WTC11 (cell line): ENCODE results near the gene CLDN2.
A peak's percentile ranks its signal among the peaks of the same experiment; 100 is the strongest.

Experiments used
- CREB1 ChIP-seq: sonication (generic); formaldehyde crosslinking; IDR thresholded peaks from 2 replicates; pipeline ENCODE4 v1.8.0; 2023; ENCODE audit warnings: mild to moderate bottlenecking, missing genetic modification reagents
- CTCF ChIP-seq: fragments of 200-600 bp; IDR thresholded peaks from 2 replicates; pipeline ENCODE4 v1.8.0; 2022; ENCODE audit warnings: antibody characterized with exemption
- JUN ChIP-seq: sonication (generic); formaldehyde crosslinking; IDR thresholded peaks from 2 replicates; pipeline ENCODE4 v1.8.0; 2023; ENCODE audit warnings: mild to moderate bottlenecking, missing genetic modification reagents
- MLX ChIP-seq: sonication (generic); formaldehyde crosslinking; IDR thresholded peaks from 2 replicates; pipeline ENCODE4 v1.8.1; 2023; ENCODE audit warnings: mild to moderate bottlenecking, missing genetic modification reagents, moderate library complexity
- NFYB ChIP-seq: sonication (generic); formaldehyde crosslinking; conservative IDR thresholded peaks from 2 replicates; pipeline ENCODE4 v1.8.0; 2022; ENCODE audit warnings: low read depth, missing genetic modification reagents
- ZNF121 ChIP-seq: sonication (generic); formaldehyde crosslinking; IDR thresholded peaks from 2 replicates; pipeline ENCODE4 v1.8.0; 2023; ENCODE audit warnings: missing genetic modification reagents
- ZNF281 ChIP-seq: sonication (generic); formaldehyde crosslinking; IDR thresholded peaks from 2 replicates; pipeline ENCODE4 v1.8.0; 2023; ENCODE audit warnings: mild to moderate bottlenecking, missing genetic modification reagents
- ZNF423 ChIP-seq: fragments of 250-450 bp; sonication (Bioruptor Pico); IDR thresholded peaks from 2 replicates; pipeline ENCODE4 v2.1.2; 2022; ENCODE audit warnings: mild to moderate bottlenecking, moderate library complexity
- ZNF512 ChIP-seq: sonication (generic); formaldehyde crosslinking; IDR thresholded peaks from 2 replicates; pipeline ENCODE4 v1.8.1; 2022; ENCODE audit warnings: missing genetic modification reagents, borderline replicate concordance

- no peak for TF ChIP-seq ZNF281 (CRISPR knock-in tag)
- no peak for TF ChIP-seq JUN
- peak; percentile 49; the same call in 1 of the 2 replicates for TF ChIP-seq ZNF423 (CRISPR knock-in tag)
- no peak for TF ChIP-seq CTCF
- TF ChIP-seq NFYB: no peak
- no peak for TF ChIP-seq ZNF512 (CRISPR knock-in tag)
- no peak for TF ChIP-seq CREB1 (CRISPR knock-in tag)
- no peak for TF ChIP-seq ZNF121 (CRISPR knock-in tag)
- no peak for TF ChIP-seq MLX (CRISPR knock-in tag)
These were observed at the start of gene CLDN2 for GRCh38 chrX:106919932-106920452.
